Activated naive CD8-positive, alpha-beta T cell treated with anti-CD3 and anti-CD28 coated beads, Interleukin-2, amount 10 ng/mL, durations not matched to agents 7 days and 5 days (primary cell): ENCODE data around the gene NPAS3. TPM values are rescaled to one million over a fixed set of nuclear protein-coding genes. Genes with fewer than 3 reads are reported as not detected.

Experiments used
- ATAC-seq: fragments of 150-1000 bp; cut with Tn5 transposase; one replicate; pipeline ENCODE4 v1.10.0; 2021; ENCODE audit warnings: low read depth, moderate library complexity
- POLR2A ChIA-PET: fragments of 350-600 bp; sonication (Branson Sonifier 250); formaldehyde crosslinking; loops from one replicate; lab custom pipeline; 2021; ENCODE audit warnings: antibody characterized with exemption; lab: Charles Lee
- DNase-seq: peaks from one replicate; pipeline ENCODE4 v3.0.0; 2021
- H3K27ac Mint-ChIP-seq: one replicate; pipeline ENCODE4 v1.8.0; 2022; ENCODE audit warnings: mild to moderate bottlenecking, mixed read lengths
- H3K27me3 Mint-ChIP-seq: one replicate; pipeline ENCODE4 v1.8.0; 2022; ENCODE audit warnings: mild to moderate bottlenecking, moderate library complexity, mixed read lengths
- H3K36me3 Mint-ChIP-seq: one replicate; pipeline ENCODE4 v1.8.0; 2021; ENCODE audit warnings: mild to moderate bottlenecking, mixed read lengths
- H3K4me1 Mint-ChIP-seq: one replicate; pipeline ENCODE4 v1.8.0; 2021; ENCODE audit warnings: mixed read lengths
- H3K4me3 Mint-ChIP-seq: one replicate; pipeline ENCODE4 v1.8.0; 2022; ENCODE audit warnings: mild to moderate bottlenecking, moderate library complexity, mixed read lengths
- H3K9me3 Mint-ChIP-seq: one replicate; pipeline ENCODE4 v1.8.0; 2021; ENCODE audit warnings: mixed read lengths
- total RNA-seq, 2 experiments: library from RNA; stranded (reverse); gene quantifications; one replicate each; pipeline ENCODE4 v1.2.3, GENCODE V29; 2021

Gene NPAS3
- total RNA-seq, 2 experiments from 2014 or later, result not detected

GRCh38 chr14:33689680-33690079, 751.0 kb downstream of the NPAS3 start:
- H3K27me3 Mint-ChIP-seq, result no peaks in the 10 kb centered on the region
- DNase-seq, result no peak
- no peaks in the 10 kb centered on the region for H3K4me1 Mint-ChIP-seq
- POLR2A ChIA-PET, result no interaction called here
- H3K9me3 Mint-ChIP-seq, result no peaks in the 10 kb centered on the region
- ATAC-seq, result no peak
- no peak overlapping the region for H3K4me3 Mint-ChIP-seq
- H3K36me3 Mint-ChIP-seq, result no peaks in the 10 kb centered on the region
- no peak overlapping the region for H3K27ac Mint-ChIP-seq

- no peak for ATAC-seq
Observed at GRCh38 chr14:33691907-33692306, 753.2 kb downstream of the NPAS3 start.

GRCh38 chr14:33692762-33693161, 754.1 kb downstream of the NPAS3 start:
- no peaks in the 10 kb centered on the region for H3K27me3 Mint-ChIP-seq
- POLR2A ChIA-PET, result no interaction called here
- DNase-seq (no peak), ATAC-seq (no peak)
- H3K4me3 Mint-ChIP-seq, result no peak overlapping the region
- no peaks in the 10 kb centered on the region for H3K4me1 Mint-ChIP-seq
- no peak overlapping the region for H3K27ac Mint-ChIP-seq
- no peaks in the 10 kb centered on the region for H3K36me3 Mint-ChIP-seq
- no peaks in the 10 kb centered on the region for H3K9me3 Mint-ChIP-seq

More at GRCh38 chr14:33691907-33692306, 753.2 kb downstream of the NPAS3 start:
- Mint-ChIP-seq H3K4me1 (no peaks in the 10 kb centered on the region), H3K36me3 (no peaks in the 10 kb centered on the region), H3K4me3 (no peak overlapping the region), H3K27me3 (no peaks in the 10 kb centered on the region), H3K27ac (no peak overlapping the region), H3K9me3 (no peaks in the 10 kb centered on the region)
- POLR2A ChIA-PET, result no interaction called here
- no peak for DNase-seq

DNA sequence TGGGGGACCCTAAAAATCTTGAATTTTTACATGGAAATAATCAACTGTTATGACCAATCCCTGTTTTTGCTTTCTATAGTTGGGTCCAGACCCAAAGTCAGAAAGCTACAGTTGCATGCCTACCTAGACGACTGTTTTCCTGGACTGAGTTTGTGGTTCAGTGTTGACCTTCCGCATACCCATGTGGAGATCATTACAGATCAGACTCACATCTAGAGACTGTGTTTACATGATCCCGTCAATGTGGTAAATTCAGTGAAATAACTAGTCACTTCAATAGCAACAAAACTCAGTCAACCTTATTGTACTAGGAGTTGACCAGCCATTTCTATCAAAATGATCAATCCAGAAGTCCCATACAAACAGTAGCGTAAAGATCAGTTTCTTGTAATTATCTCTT, 754.6 kb downstream of the NPAS3 start:
- no peaks in the 10 kb centered on the region for H3K9me3 Mint-ChIP-seq
- no peak for DNase-seq
- no peak for ATAC-seq
- no peaks in the 10 kb centered on the region for H3K27me3 Mint-ChIP-seq
- no peaks in the 10 kb centered on the region for H3K36me3 Mint-ChIP-seq
- POLR2A ChIA-PET, result no interaction called here
- no peaks in the 10 kb centered on the region for H3K4me1 Mint-ChIP-seq
- no peak overlapping the region for H3K27ac Mint-ChIP-seq
- no peak overlapping the region for H3K4me3 Mint-ChIP-seq

DNA sequence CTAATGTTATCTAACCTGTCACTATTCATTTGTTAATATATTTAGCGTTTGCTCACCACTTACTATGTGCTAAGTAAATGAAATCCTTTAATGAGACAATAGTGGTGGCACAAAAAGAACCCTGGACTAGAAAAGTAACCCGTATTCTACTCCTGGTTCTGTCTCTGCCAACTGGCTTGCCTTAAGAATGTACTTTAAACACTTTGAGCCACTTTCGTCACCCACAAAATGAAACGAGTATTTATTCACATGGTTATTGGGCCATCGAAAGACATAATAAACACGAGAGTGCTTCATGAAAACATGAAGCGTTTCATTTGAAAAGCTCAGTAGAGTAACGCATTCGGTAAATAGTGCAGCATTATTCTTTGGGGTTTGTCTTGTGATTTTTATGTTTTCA, 757.5 kb downstream of the NPAS3 start:
- H3K9me3 Mint-ChIP-seq, result no peaks in the 10 kb centered on the region
- no peaks in the 10 kb centered on the region for H3K36me3 Mint-ChIP-seq
- H3K27me3 Mint-ChIP-seq, result no peaks in the 10 kb centered on the region
- H3K27ac Mint-ChIP-seq, result no peak overlapping the region
- H3K4me3 Mint-ChIP-seq, result no peak overlapping the region
- no peaks in the 10 kb centered on the region for H3K4me1 Mint-ChIP-seq
- POLR2A ChIA-PET, result no interaction called here
- no peak for DNase-seq
- no peak for ATAC-seq

DNA sequence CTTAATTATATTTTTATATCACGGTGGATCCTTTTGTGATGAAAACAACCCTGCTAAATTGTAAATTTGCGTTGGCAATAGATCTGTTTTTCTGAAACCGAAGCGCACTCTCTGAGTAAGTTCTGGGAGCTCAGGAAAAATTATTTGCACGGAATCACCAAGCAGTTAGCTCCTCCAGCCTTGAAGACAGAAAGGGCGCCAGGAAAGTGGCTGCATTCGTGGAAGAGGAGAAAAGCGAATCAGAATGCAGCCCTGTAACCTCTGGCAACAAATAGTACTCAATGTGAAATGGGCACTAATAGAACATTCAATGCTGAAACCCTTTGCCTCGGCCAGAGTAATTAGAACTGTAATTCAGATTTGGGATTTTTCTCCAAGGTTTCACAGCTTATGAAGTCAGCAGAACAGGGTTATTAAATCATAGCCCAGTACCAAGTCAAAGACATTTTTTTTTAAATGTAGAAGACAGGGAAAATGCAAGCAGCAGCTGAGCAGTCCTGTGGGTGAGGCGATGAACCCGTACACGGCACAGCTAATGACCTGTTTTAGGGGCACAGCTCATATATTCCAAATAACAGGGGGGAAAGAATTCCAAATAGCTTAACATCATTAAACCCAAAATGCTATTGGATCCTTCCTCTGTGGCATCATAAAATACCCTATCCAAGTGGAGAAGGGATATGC, 760.8 kb downstream of the NPAS3 start:
- ATAC-seq, result no peak
- POLR2A ChIA-PET, result no interaction called here
- no peak overlapping the region for H3K4me3 Mint-ChIP-seq
- H3K4me1 Mint-ChIP-seq, result no peaks in the 10 kb centered on the region
- no peak for DNase-seq
- H3K27me3 Mint-ChIP-seq, result no peaks in the 10 kb centered on the region
- H3K9me3 Mint-ChIP-seq, result no peaks in the 10 kb centered on the region
- no peak overlapping the region for H3K27ac Mint-ChIP-seq
- H3K36me3 Mint-ChIP-seq, result no peaks in the 10 kb centered on the region

GRCh38 chr14:33700052-33700451, 761.4 kb downstream of the NPAS3 start:
- POLR2A ChIA-PET, result no interaction called here

DNA sequence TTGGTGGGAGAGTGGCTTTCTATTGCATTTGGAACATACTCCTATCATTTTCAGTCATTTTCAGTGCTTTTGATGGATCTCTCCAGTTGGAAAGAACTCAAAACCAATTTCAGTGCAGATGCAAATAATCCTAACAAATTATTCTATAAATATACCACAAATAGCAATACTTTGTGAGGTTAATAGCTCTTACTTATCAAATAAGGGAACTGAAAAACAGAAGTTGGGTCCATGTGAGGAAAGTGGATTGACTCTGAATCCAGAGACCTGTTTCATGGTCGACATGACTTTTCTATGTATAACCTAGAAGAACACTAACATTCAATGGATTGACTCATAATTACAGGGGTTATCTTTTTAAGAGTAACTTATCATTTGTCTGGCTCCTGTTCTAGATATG, 763.6 kb downstream of the NPAS3 start:
- no peaks in the 10 kb centered on the region for H3K4me1 Mint-ChIP-seq
- no peak overlapping the region for H3K4me3 Mint-ChIP-seq
- H3K27ac Mint-ChIP-seq, result no peak overlapping the region
- POLR2A ChIA-PET, result no interaction called here
- H3K27me3 Mint-ChIP-seq, result no peaks in the 10 kb centered on the region
- no peak for DNase-seq
- no peaks in the 10 kb centered on the region for H3K36me3 Mint-ChIP-seq
- H3K9me3 Mint-ChIP-seq, result no peaks in the 10 kb centered on the region
- no peak for ATAC-seq

More at GRCh38 chr14:33700052-33700451, 761.4 kb downstream of the NPAS3 start:
- no peak overlapping the region for H3K4me3 Mint-ChIP-seq
- no peak for ATAC-seq
- no peak for DNase-seq
- H3K27ac Mint-ChIP-seq, result no peak overlapping the region
- H3K4me1 Mint-ChIP-seq, result no peaks in the 10 kb centered on the region
- no peaks in the 10 kb centered on the region for H3K9me3 Mint-ChIP-seq
- H3K27me3 Mint-ChIP-seq, result no peaks in the 10 kb centered on the region
- no peaks in the 10 kb centered on the region for H3K36me3 Mint-ChIP-seq

DNA sequence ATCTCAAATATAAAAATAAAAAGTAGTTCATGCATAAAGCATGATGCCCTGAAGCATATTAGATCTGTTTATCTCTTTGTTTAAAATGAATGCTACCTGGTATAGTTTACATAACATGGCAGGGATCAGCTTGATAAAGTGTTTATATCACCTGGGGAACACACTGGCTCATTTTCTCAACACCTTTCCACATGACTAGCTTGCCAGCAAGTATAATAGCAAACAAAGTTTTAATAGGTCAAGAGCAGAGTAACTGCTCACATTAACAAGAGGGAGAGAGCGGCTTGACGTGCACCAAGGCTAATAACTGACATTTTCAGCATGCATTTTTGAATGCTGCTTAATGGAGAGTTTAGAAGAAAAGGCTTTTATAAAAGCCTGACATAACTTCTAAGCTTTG, 765.8 kb downstream of the NPAS3 start:
- no peaks in the 10 kb centered on the region for H3K9me3 Mint-ChIP-seq
- DNase-seq (no peak), ATAC-seq (no peak)
- H3K27me3 Mint-ChIP-seq, result no peaks in the 10 kb centered on the region
- H3K4me1 Mint-ChIP-seq, result no peaks in the 10 kb centered on the region
- H3K27ac Mint-ChIP-seq, result no peak overlapping the region
- POLR2A ChIA-PET, result no interaction called here
- no peaks in the 10 kb centered on the region for H3K36me3 Mint-ChIP-seq
- H3K4me3 Mint-ChIP-seq, result no peak overlapping the region

DNA sequence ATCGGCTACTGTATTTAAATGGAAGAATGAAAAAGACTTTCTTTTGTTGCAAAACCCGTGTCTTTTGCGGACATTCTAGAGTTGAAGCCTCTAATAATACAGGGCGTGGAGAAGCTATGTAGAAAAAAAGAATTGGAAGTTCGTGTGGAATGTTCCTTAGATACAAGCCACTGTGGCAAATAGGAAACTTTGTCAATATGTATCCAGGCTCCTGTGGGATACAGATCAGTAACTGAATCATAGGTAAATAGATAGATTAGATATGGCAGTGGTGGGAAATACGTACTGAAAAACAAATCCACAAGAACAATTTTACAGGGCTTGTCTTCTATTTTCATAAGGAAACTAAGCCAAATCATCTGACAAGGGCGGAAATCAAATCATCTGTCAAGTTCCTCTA, 766.8 kb downstream of the NPAS3 start:
- Mint-ChIP-seq H3K4me1 (no peaks in the 10 kb centered on the region), H3K27ac (no peak overlapping the region), H3K4me3 (no peak overlapping the region), H3K27me3 (no peaks in the 10 kb centered on the region), H3K9me3 (no peaks in the 10 kb centered on the region), H3K36me3 (no peaks in the 10 kb centered on the region)
- POLR2A ChIA-PET, result no interaction called here
- no peak for DNase-seq
- no peak for ATAC-seq

DNA sequence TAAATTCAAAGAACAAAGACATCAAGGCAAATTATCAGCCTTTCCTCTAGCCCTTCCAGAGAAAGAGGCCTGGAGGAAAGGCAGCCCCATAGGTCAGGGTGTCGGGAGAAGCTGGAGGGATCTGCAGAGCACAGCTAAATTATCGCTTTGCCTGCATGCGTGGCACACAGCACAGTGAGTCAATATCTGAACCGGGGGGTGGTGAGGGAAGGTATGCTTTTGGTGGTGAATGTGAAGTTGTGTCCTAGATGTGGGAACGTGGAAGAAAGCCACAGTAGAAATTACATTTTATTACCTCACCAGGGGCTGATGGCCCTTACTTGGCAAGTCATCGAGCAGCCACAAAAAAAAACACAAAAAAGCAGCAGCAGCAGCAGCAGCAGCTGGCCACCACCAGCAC, 769.0 kb downstream of the NPAS3 start:
- no peaks in the 10 kb centered on the region for H3K36me3 Mint-ChIP-seq
- no peak overlapping the region for H3K27ac Mint-ChIP-seq
- no peaks in the 10 kb centered on the region for H3K4me1 Mint-ChIP-seq
- no peak overlapping the region for H3K4me3 Mint-ChIP-seq
- POLR2A ChIA-PET, result no interaction called here
- ATAC-seq, result no peak
- no peaks in the 10 kb centered on the region for H3K9me3 Mint-ChIP-seq
- no peaks in the 10 kb centered on the region for H3K27me3 Mint-ChIP-seq
- DNase-seq, result no peak

DNA sequence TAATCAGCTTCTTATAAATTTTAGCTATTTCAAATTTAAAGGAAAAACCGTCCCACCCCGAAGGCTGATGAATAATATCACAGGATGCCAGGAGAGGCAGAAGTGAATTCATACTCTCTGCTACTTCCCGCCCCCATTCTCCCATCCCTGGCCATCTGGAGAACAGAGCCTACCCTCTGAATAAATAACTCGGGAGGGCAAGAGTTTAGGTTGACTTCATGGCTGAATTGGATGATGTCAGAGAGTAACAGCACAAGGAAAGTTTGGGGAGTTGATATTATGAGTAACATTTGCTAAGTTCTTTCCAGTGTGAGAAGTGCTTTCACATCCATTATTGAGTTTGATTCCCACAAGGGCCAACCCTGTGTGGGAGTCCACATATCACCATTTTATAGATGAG, 770.6 kb downstream of the NPAS3 start:
- H3K27me3 Mint-ChIP-seq, result no peaks in the 10 kb centered on the region
- no peaks in the 10 kb centered on the region for H3K36me3 Mint-ChIP-seq
- H3K4me3 Mint-ChIP-seq, result no peak overlapping the region
- no peak for DNase-seq
- ATAC-seq, result no peak
- H3K27ac Mint-ChIP-seq, result no peak overlapping the region
- no peaks in the 10 kb centered on the region for H3K4me1 Mint-ChIP-seq
- H3K9me3 Mint-ChIP-seq, result no peaks in the 10 kb centered on the region
- POLR2A ChIA-PET, result no interaction called here

- no peak for ATAC-seq
- no peaks in the 10 kb centered on the region for H3K36me3 Mint-ChIP-seq
- H3K4me1 Mint-ChIP-seq, result no peaks in the 10 kb centered on the region
- H3K27ac Mint-ChIP-seq, result no peak overlapping the region
- H3K4me3 Mint-ChIP-seq, result no peak overlapping the region
- H3K9me3 Mint-ChIP-seq, result no peaks in the 10 kb centered on the region
- H3K27me3 Mint-ChIP-seq, result no peaks in the 10 kb centered on the region
- DNase-seq, result no peak
- POLR2A ChIA-PET, result no interaction called here
Observed at GRCh38 chr14:33709711-33710110, 771.0 kb downstream of the NPAS3 start.

DNA sequence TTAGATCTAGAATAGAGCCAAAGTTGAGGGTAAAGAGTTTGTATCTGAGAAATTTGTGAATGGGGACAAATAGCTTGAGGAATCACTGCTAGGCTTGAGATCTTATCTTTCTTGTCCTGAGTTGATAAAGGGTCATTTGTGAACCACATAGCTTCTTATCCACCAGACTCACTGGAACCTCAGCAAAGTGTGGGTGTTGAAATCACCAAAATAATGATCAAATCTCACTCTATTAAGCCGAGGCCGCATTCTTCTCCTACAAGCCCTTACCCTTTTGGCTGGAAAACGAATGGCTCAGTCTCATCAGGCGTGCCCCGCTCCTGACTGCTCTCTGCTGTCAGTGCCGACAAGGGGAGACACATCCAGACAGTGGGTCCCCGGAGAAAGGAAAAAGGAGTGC, 771.6 kb downstream of the NPAS3 start:
- no peak for ATAC-seq

DNA sequence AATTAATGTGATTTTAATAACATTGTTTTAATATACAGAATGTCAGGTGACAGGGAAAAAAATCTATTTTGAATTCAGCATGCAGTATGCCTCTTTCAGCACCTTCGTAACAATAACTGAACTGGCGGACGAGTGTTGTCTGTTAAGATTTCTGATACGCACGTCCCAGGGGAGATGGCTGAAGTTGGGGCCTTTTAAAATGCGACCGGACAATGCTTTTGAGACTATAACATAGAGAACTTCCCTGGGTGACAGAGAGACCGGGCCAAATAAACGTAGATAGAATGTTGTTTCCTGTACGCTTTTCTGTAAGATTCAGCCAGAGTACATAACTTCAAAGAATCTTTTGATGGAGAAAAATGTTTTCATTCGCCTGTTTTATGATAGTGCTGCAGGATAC, 772.5 kb downstream of the NPAS3 start:
- Mint-ChIP-seq H3K4me1 (no peaks in the 10 kb centered on the region), H3K27ac (no peak overlapping the region), H3K4me3 (no peak overlapping the region), H3K27me3 (no peaks in the 10 kb centered on the region), H3K36me3 (no peaks in the 10 kb centered on the region), H3K9me3 (no peaks in the 10 kb centered on the region)
- no peak for ATAC-seq
- POLR2A ChIA-PET, result no interaction called here
- no peak for DNase-seq

More for the DNA sequence above, 771.6 kb downstream of the NPAS3 start:
- Mint-ChIP-seq H3K4me3 (no peak overlapping the region), H3K9me3 (no peaks in the 10 kb centered on the region), H3K36me3 (no peaks in the 10 kb centered on the region), H3K27ac (no peak overlapping the region), H3K27me3 (no peaks in the 10 kb centered on the region), H3K4me1 (no peaks in the 10 kb centered on the region)
- POLR2A ChIA-PET, result no interaction called here
- DNase-seq, result no peak
